HG02938 (cell line): Measurements from ENCODE around the gene UTP25.
"Not testable (repeated sequence)": the region's sequence is repeated elsewhere in the genome, so short reads cannot be mapped to it uniquely, and the experiment has no call there.

ENCODE experiments used
- ATAC-seq: cut with Tn5 transposase; IDR thresholded peaks from one replicate; pipeline ENCODE4 v1.9.1; 2021; ENCODE audit warnings: mild to moderate bottlenecking, moderate library complexity; ENCODE audit not compliant: unreplicated experiment

The UTP25 gene, protein sequence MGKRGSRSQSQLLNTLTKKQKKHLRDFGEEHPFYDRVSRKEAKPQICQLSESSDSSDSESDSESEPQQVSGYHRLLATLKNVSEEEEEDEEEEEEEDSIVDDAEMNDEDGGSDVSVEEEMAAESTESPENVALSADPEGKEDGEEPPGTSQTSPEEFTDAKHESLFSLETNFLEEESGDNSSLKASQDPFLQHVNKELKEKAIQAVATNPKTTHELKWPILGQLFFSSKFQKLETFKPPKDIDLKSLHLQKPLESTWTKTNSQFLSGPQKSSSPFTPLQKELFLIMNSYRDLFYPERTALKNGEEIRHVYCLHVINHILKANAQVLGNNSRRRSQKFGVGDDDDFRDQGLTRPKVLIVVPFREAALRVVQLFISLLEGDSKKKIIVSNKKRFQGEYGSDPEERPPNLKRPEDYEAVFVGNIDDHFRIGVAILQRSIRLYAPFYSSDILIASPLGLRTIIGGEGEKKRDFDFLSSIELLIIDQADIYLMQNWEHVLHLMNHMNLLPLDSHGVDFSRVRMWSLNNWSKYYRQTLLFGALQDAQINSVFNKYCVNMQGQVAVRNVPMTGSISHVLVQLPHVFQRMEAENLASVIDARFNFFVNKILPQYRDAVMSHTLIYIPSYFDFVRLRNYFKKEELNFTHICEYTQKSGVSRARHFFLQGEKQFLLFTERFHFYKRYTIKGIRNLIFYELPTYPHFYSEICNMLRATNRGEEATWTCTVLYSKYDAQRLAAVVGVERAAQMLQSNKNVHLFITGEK

GRCh38 chr1:209827384-209828262, at the start of gene UTP25:
Gene UTP25, plus strand, starts transcription at chr1:209827972. Its CDS starts 92 bp downstream, at chr1:209828064.
- peak; percentile 90 for ATAC-seq

DNA sequence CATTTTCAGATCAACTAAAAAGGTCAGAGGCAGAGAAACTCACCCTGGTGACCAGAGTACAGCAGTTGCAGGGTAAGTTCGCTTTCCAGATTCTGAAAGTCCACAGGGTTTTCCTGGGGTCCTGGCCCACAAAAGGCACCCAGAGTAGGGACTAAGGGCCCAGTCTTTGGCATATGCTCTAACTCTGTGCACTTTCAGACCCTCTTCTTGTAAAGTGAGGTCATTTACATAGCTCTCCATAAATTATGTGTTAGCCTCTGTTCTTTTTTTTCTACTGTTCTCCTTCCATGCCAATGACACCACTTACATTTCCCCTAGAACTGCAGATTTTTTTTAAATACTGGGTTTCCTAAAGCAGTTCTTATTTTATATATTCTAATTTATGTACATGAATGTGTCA, 49.7 kb upstream of the UTP25 start:
- no peak for ATAC-seq

DNA sequence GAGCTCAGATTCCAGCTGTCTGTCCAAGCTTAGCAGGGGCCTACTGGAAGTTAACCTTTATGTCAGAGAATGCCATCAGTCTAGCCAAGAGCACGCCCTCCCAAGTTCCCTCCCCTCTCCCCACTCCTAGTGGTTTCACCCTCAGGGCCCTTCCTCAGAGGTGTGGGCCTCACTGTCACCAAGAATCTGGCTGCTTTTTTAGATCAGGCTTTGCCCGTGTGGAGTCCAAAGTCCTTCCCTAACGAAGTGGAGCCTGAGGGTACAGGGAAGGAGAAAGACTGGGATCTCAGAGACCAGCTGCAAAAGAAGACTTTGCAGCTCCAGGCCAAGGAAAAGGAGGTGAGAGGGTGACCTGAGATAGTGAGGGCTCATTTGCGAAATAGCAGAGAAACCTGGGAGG, 47.5 kb upstream of the UTP25 start:
- ATAC-seq = no peak

- ATAC-seq = no peak
Observed at GRCh38 chr1:209783386-209783785, 44.4 kb upstream of the UTP25 start.

DNA sequence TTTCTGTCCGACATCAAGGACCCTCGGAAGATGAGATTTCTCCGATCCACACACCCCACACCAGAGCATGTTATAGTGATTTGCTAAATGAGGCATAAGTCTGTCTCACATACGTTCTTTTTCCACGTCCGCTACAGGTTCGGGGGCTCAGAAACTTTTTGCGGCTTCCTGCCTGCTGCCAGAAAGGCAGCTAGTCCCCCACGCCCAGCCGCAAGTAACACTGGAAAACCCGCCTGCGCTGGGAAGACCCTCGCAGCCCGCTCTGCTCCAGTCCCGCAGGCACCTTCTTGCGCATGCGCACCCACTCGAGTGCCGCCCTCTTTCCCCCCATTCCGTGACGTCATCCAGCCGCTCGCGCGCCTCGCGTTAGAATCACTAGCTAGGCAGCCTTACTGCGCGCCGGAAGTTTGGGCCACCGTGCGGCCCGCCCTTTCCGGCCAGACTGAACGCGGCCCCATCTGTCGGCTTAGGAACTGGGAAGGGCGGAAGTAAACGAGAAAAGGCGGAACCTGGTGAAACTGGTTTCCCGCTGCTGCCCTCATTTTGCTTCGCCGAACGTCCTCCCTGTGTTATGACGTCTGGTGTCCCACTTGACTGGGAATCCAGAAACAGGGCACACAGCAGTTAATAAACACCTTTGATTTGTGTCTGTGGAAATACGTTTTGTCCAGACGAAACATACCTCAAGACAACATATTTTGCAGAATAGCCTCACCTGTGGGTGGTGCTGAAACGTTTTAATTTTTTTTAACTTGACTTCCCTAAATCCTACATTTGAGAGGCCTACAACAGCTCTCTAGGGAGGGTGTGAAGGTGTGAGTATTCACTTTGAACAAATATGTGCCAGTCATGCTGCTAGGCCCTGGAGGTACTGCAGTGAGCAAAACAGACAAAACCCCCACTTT, 43.3 kb upstream of the UTP25 start, which contains the start of gene C1orf74:
C1orf74 (minus strand) TSS at position 295 of the 905 bp plus-strand sequence. CDS start 925 bp downstream, outside the sequence.
- peak; percentile 98 for ATAC-seq

DNA sequence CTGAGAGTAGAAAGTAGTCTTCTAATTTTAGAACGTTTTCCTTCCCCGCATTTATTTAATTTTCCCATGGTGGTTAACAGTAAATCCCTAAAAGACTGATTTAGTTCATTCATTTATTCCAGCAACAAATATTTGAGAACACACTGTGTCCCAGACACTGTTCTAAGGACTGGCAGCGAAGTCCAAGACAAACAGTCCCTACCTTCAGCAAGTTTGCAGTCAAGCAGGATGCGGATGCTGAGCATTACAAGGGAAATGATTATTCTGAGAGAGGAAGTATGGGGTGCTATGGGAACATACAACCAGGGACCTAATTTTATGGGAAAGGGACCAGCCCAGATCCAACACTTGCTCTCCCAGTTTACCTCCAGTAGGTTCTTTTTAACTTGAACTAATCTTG, 42.2 kb upstream of the UTP25 start:
- no peak for ATAC-seq

DNA sequence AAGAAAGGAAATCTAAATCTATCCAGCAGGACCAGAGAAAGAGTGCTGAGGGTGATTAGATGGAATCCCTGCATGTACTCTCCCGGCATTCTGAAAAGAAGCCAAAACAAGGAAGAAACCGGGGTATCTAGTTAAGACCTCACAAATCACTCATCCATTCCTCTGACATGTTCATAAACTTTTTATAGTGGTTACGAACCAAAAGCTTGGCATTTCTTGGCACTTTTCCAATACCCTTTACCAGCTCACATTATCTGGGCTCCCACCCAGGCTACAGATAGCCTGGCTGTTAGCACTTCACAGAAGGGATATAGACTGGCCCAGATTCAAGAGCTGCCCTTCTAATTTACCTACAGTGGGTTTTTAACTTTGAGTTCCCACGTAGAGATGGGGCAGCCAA, 41.6 kb upstream of the UTP25 start:
- no peak for ATAC-seq

DNA sequence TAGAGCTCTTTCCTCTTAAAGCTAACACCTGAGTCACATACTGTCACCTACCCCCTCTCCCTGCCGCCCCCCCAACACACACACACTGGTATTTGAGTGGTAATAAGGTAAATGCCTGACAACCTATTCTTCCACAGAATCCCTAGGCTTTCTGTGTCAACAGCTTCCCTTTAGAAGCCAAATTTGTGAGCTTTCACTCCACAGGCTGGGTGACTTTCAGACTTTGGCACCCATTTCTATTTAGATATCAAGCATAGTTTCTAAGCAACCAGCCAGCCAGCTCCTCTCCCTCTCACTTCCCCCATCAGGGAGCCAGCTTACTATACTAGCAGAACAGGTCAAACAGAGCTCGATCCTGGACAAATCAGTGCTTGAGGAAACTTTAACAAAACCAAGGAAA, 40.2 kb upstream of the UTP25 start:
- ATAC-seq = no peak

DNA sequence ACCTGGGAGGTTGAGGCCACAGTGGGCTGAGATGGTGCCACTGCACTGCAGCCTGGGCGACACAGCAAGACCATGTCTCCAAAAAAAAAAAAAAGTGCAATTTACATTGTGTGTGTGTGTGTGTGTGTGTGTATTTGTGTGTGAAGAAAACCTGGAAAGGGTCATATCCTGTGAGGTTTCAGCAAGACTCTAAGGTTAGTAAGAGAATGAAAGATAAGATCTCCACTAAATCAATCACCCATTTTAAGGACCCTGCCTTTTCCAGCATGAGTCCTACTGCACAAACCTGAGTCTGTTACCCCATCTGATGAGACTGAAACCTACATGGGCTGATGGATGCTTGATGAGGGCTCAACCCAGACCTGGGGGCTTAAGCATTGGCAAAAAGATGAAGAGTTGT, 38.5 kb upstream of the UTP25 start:
- no peak for ATAC-seq

DNA sequence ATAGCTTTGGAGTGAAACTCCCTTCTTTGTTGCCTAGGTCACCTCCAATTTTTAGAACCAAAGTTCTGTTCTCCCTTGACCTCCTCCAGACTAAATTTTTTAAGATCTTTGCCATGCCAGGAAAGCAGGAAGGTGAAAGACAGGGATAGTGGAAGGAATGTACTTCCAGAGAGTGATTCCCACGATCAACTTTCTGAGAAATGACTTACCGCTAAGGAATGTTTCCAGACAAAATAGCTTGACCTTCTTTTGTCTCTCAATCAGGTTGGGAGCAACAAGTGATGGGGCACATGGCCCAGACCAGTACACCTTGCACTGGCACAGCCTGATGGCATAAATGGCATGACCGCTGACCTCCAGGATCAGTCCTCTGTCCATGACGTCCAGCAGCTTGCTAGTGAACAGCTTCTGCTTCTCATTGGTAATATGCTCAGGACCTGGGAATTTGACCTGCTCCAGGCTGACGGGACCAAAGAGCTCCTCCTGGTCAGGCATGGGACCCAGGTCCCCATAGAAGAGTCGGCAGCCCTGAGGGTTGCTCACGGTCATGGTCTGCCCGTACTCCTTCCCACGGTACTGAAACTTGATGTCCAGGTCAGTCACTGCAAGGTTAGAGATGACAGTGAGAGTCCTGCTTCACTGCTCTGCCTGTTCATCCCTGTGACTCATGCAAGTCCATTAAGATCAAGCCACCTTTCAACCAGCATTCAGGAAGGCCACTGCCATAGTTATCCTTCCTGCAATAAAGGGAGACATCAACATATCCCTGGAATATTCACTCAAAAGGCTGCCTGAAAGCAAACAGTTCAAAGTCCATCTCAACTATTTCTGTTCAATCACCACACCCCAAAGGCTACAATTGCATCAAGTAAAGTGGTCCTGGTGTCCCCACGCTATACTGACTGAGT, 37.2 kb upstream of the UTP25 start:
- no peak for ATAC-seq

- no peak for ATAC-seq
Observed at GRCh38 chr1:209791920-209792319, 35.9 kb upstream of the UTP25 start.

GRCh38 chr1:209793711-209794110, 34.1 kb upstream of the UTP25 start:
- ATAC-seq = not testable (repeated sequence)

- ATAC-seq = no peak
Observed at GRCh38 chr1:209797978-209798639, 29.7 kb upstream of the UTP25 start.

- ATAC-seq = no peak
Observed at GRCh38 chr1:209800984-209801834, 26.6 kb upstream of the UTP25 start.

DNA sequence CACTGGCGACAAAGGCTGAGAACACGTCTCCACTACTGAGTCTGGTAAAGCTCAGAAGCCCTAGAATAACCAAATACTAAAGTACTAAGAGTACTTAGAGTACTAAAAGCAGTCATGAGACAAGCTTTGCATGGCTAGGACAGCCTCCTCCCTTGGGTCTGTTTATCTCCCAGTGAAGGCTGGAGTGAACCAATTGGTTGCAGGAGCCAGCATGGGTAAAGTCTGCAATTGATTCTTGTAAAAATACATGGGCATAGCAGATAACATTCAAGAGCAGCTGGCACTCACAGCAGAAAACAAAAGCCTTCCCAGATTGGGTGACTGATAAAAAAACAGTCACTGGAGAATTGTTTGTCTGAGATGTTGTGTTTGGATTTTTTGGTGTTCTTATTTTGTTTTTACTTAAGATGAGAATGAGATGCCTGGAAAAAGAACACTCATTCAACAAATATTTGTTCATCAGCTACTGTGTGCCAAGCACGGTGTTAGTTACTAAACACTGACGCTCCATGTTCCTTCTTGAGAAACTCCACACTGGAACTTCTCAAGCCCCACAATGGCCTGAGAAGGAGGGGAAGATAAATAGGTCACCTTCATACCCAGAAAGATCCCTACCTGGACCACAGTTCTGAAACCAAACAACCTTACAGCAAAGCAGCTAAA, 25.5 kb upstream of the UTP25 start:
- ATAC-seq = no peak

- ATAC-seq = no peak
Observed at GRCh38 chr1:209802780-209803152, 25.0 kb upstream of the UTP25 start.

DNA sequence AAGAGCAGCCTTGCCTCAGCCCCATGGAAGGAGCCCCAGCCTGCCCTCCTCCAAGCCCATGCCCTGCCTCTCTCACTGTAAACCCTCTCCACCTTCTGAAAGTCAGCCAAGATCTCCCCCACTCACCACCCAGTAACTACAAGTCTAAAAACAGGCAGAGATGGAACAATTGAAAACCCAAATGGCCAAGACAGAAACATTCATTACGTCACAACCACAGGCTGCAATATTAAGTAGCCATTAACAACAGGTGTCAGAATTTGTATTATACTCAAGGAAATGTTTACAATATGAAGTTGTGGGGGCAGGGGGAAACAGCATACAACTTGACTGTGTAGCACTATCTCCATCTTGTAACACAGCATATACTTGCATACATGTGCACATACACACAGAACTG, 24.2 kb upstream of the UTP25 start:
- ATAC-seq = no peak
